T-helper 2 cell treated with Interferon-gamma antibody and Interleukin-4, amounts not matched to agents 5 μg/mL and 100 μg/mL, for 36 hours (primary cell): ENCODE measurements around the gene C1orf116.

Experiments used
- DNase-seq: peaks from one replicate; pipeline ENCODE4 v3.0.0; 2021; ENCODE audit warnings: low spot score
- H3K27ac Mint-ChIP-seq: one replicate; pipeline ENCODE4 v1.8.0; 2021; ENCODE audit warnings: mild to moderate bottlenecking, mixed read lengths
- H3K27me3 Mint-ChIP-seq: one replicate; pipeline ENCODE4 v1.8.0; 2021; ENCODE audit warnings: low read depth, mixed read lengths
- H3K36me3 Mint-ChIP-seq: one replicate; pipeline ENCODE4 v1.8.0; 2021; ENCODE audit warnings: low read depth, mixed read lengths
- H3K4me1 Mint-ChIP-seq: one replicate; pipeline ENCODE4 v1.8.0; 2021; ENCODE audit warnings: low read depth, mixed read lengths
- H3K4me3 Mint-ChIP-seq: one replicate; pipeline ENCODE4 v1.8.0; 2022; ENCODE audit warnings: mild to moderate bottlenecking, moderate library complexity, mixed read lengths
- H3K9me3 Mint-ChIP-seq: one replicate; pipeline ENCODE4 v1.8.0; 2021; ENCODE audit warnings: mixed read lengths

The C1orf116 gene

GRCh38 chr1:207032528-207033017 is at the start of gene C1orf116:
TSS of gene C1orf116 (minus strand) at chr1:207032756. CDS start at chr1:207027598, 5,158 bp downstream.
- DNase-seq = no peak
- no peaks in the 10 kb centered on the region for H3K4me1 Mint-ChIP-seq
- H3K27ac Mint-ChIP-seq = no peak within 1 kb of the TSS
- H3K36me3 Mint-ChIP-seq = no peaks in the 10 kb centered on the region
- H3K27me3 Mint-ChIP-seq = peaks cover 60% of the 10 kb centered on the region
- no peaks in the 10 kb centered on the region for H3K9me3 Mint-ChIP-seq
- no peak within 1 kb of the TSS for H3K4me3 Mint-ChIP-seq

GRCh38 chr1:207081806-207082205 is 49.2 kb upstream of the C1orf116 start:
- DNase-seq = no peak
- Mint-ChIP-seq H3K36me3 (no peaks in the 10 kb centered on the region), H3K9me3 (no peaks in the 10 kb centered on the region), H3K4me3 (no peak overlapping the region), H3K4me1 (peaks cover 10% of the 10 kb centered on the region), H3K27me3 (peaks cover 24% of the 10 kb centered on the region), H3K27ac (no peak overlapping the region)

- no peak for DNase-seq
- no peak overlapping the region for H3K27ac Mint-ChIP-seq
- peaks cover 10% of the 10 kb centered on the region for H3K4me1 Mint-ChIP-seq
- H3K4me3 Mint-ChIP-seq = no peak overlapping the region
- H3K9me3 Mint-ChIP-seq = no peaks in the 10 kb centered on the region
- H3K27me3 Mint-ChIP-seq = peaks cover 24% of the 10 kb centered on the region
- no peaks in the 10 kb centered on the region for H3K36me3 Mint-ChIP-seq
Observed at GRCh38 chr1:207081088-207081487, 48.5 kb upstream of the C1orf116 start.

GRCh38 chr1:207079706-207080241 is 47.2 kb upstream of the C1orf116 start:
- H3K27ac Mint-ChIP-seq = no peak overlapping the region
- peaks cover 31% of the 10 kb centered on the region for H3K27me3 Mint-ChIP-seq
- no peaks in the 10 kb centered on the region for H3K9me3 Mint-ChIP-seq
- H3K4me3 Mint-ChIP-seq = no peak overlapping the region
- no peaks in the 10 kb centered on the region for H3K36me3 Mint-ChIP-seq
- DNase-seq = no peak
- peaks cover 6% of the 10 kb centered on the region for H3K4me1 Mint-ChIP-seq

GRCh38 chr1:207078578-207079132 is 46.1 kb upstream of the C1orf116 start:
- H3K27me3 Mint-ChIP-seq = peaks cover 32% of the 10 kb centered on the region
- no peak overlapping the region for H3K27ac Mint-ChIP-seq
- no peaks in the 10 kb centered on the region for H3K36me3 Mint-ChIP-seq
- no peak for DNase-seq
- peaks cover 2% of the 10 kb centered on the region for H3K4me1 Mint-ChIP-seq
- H3K4me3 Mint-ChIP-seq = no peak overlapping the region
- no peaks in the 10 kb centered on the region for H3K9me3 Mint-ChIP-seq

GRCh38 chr1:207077470-207078377 is 45.2 kb upstream of the C1orf116 start:
- DNase-seq = peak; percentile 44
- H3K36me3 Mint-ChIP-seq = no peaks in the 10 kb centered on the region
- no peaks in the 10 kb centered on the region for H3K9me3 Mint-ChIP-seq
- no peak overlapping the region for H3K4me3 Mint-ChIP-seq
- no peak overlapping the region for H3K27ac Mint-ChIP-seq
- peaks cover 34% of the 10 kb centered on the region for H3K27me3 Mint-ChIP-seq
- peaks cover 2% of the 10 kb centered on the region for H3K4me1 Mint-ChIP-seq

GRCh38 chr1:207077012-207077411 is 44.5 kb upstream of the C1orf116 start:
- peaks cover 2% of the 10 kb centered on the region for H3K4me1 Mint-ChIP-seq
- no peak overlapping the region for H3K27ac Mint-ChIP-seq
- DNase-seq = no peak
- H3K36me3 Mint-ChIP-seq = no peaks in the 10 kb centered on the region
- H3K27me3 Mint-ChIP-seq = peaks cover 29% of the 10 kb centered on the region
- no peaks in the 10 kb centered on the region for H3K9me3 Mint-ChIP-seq
- no peak overlapping the region for H3K4me3 Mint-ChIP-seq

- H3K27ac Mint-ChIP-seq = no peak overlapping the region
- peaks cover 26% of the 10 kb centered on the region for H3K27me3 Mint-ChIP-seq
- DNase-seq = no peak
- H3K9me3 Mint-ChIP-seq = no peaks in the 10 kb centered on the region
- peaks cover 7% of the 10 kb centered on the region for H3K4me1 Mint-ChIP-seq
- no peak overlapping the region for H3K4me3 Mint-ChIP-seq
- no peaks in the 10 kb centered on the region for H3K36me3 Mint-ChIP-seq
Observed at GRCh38 chr1:207076181-207076955, 43.8 kb upstream of the C1orf116 start.

- no peak for DNase-seq
- Mint-ChIP-seq H3K4me3 (no peak overlapping the region), H3K27ac (no peak overlapping the region), H3K27me3 (peaks cover 21% of the 10 kb centered on the region), H3K36me3 (no peaks in the 10 kb centered on the region), H3K9me3 (no peaks in the 10 kb centered on the region), H3K4me1 (peaks cover 20% of the 10 kb centered on the region)
Observed at GRCh38 chr1:207073906-207074820, 41.6 kb upstream of the C1orf116 start.

- Mint-ChIP-seq H3K4me1 (peaks cover 21% of the 10 kb centered on the region), H3K27ac (no peak overlapping the region), H3K9me3 (no peaks in the 10 kb centered on the region), H3K36me3 (no peaks in the 10 kb centered on the region), H3K27me3 (peaks cover 20% of the 10 kb centered on the region), H3K4me3 (no peak overlapping the region)
- DNase-seq = no peak
Observed at GRCh38 chr1:207072233-207072632, 39.7 kb upstream of the C1orf116 start.

- no peak overlapping the region for H3K4me3 Mint-ChIP-seq
- no peak overlapping the region for H3K27ac Mint-ChIP-seq
Observed at GRCh38 chr1:207071426-207071825, 38.9 kb upstream of the C1orf116 start.

GRCh38 chr1:207070811-207071210 is 38.3 kb upstream of the C1orf116 start:
- Mint-ChIP-seq H3K36me3 (no peaks in the 10 kb centered on the region), H3K4me3 (peak overlapping the region; percentile 59), H3K4me1 (peaks cover 21% of the 10 kb centered on the region), H3K27ac (peak overlapping the region; percentile 38), H3K9me3 (no peaks in the 10 kb centered on the region), H3K27me3 (peaks cover 19% of the 10 kb centered on the region)
- DNase-seq = no peak

More at GRCh38 chr1:207071426-207071825, 38.9 kb upstream of the C1orf116 start:
- Mint-ChIP-seq H3K27me3 (peaks cover 20% of the 10 kb centered on the region), H3K4me1 (peaks cover 21% of the 10 kb centered on the region), H3K36me3 (no peaks in the 10 kb centered on the region), H3K9me3 (no peaks in the 10 kb centered on the region)
- DNase-seq = no peak
